PC-9 (cell line): Measurements from ENCODE around the gene LRFN2.

Experiments
- CTCF ChIP-seq: fragments of 200-600 bp; sonication (generic); conservative IDR thresholded peaks from 2 replicates; pipeline ENCODE4 v1.6.1; 2017; ENCODE audit warnings: mixed run types, antibody characterized with exemption, mild to moderate bottlenecking, moderate library complexity
- EZH2 ChIP-seq: fragments of 200-600 bp; sonication (generic); IDR thresholded peaks from 2 replicates; pipeline ENCODE4 v1.8.0; 2017; ENCODE audit warnings: antibody characterized with exemption, low read depth

GRCh38 chr6:40512340-40512739 lies 74.8 kb downstream of the LRFN2 start:
- TF ChIP-seq CTCF (no peak), EZH2 (no peak)
